Stomach (tissue), 9 donors: Measurements from ENCODE around the gene FAM9C. TPM values are rescaled to one million over a fixed set of nuclear protein-coding genes. Genes with fewer than 3 reads are reported as not detected.

Experiments
- DNase-seq, 2 donors: peaks; one replicate each; pipeline versions ENCODE4 v3.0.0 to v3.0.0-alpha.2; 2013 to 2019
- H3K27ac ChIP-seq, 5 donors: fragments of 200-600 bp in 4 of 5; sonication (generic) in 4 of 5; one replicate each; pipeline ENCODE4 v1.5.1; 2013 to 2019; ENCODE audit warnings: mild to moderate bottlenecking in 1 of 5, moderate library complexity in 1 of 5
- H3K27me3 ChIP-seq, 3 donors: fragments of 200-600 bp; sonication (generic); one replicate each; pipeline ENCODE4 v1.5.1; 2017 to 2019; ENCODE audit warnings: mixed run types in 1 of 3
- H3K36me3 ChIP-seq, 4 donors: fragments of 200-600 bp; sonication (generic); 1 replicate in 3 of 4; 2 replicates in 1 of 4; pipeline ENCODE4 v1.5.1; 2016 to 2019
- H3K4me1 ChIP-seq, 4 donors: fragments of 200-600 bp; sonication (generic); one replicate each; pipeline ENCODE4 v1.5.1; 2016 to 2019
- H3K4me3 ChIP-seq, 4 donors: fragments of 200-600 bp; sonication (generic) in 3 of 4; one replicate each; pipeline ENCODE4 v1.5.1; 2016 to 2019; ENCODE audit warnings: mild to moderate bottlenecking in 1 of 4
- H3K9me3 ChIP-seq, 4 donors: fragments of 200-600 bp; sonication (generic); one replicate each; pipeline ENCODE4 v1.5.1; 2016 to 2019
- EP300 ChIP-seq: sonication (generic); formaldehyde crosslinking; IDR thresholded peaks from one replicate; pipeline ENCODE4 v1.6.1; 2017; ENCODE audit warnings: antibody characterized with exemption
- POLR2A ChIP-seq, 4 donors: fragments of 450-650 bp; IDR thresholded peaks; one replicate each; pipeline ENCODE4 v1.6.1; 2016; ENCODE audit warnings: antibody characterized with exemption in 4 of 4, control low read depth in 2 of 4, mild to moderate bottlenecking in 1 of 4, moderate library complexity in 1 of 4
- POLR2AphosphoS5 ChIP-seq, 3 donors: sonication (generic); formaldehyde crosslinking; IDR thresholded peaks; one replicate each; pipeline ENCODE4 v1.6.1; 2016; ENCODE audit warnings: antibody characterized with exemption in 3 of 3
- WGBS, 5 donors: extraction: QIAGEN DNeasy Blood & Tissue Kit in 3 of 5; methylation state at CpG; one replicate each; pipeline versions ENCODE4 v1.1.5 to v1.1.7; 2013 to 2018; 5-methylcytosine and 5-hydroxymethylcytosine counted together
- intact Hi-C: fragments of 100-400 bp; cut with DNase I; formaldehyde crosslinking; loops from one replicate; pipeline ENCODE4 v1.15.1; 2023; ENCODE audit warnings: low total_unique reads
- polyA plus RNA-seq, 3 donors: library from polyadenylated mRNA; stranded (reverse); fragments of 200-250 nt; gene quantifications; one replicate each; pipeline ENCODE4 v1.2.3, GENCODE V29; 2013
- total RNA-seq, 5 donors: library from RNA; depleted of rRNA; stranded (reverse); fragments of >200 nt; gene quantifications; one replicate each; pipeline versions ENCODE4 v1.1.0 to v1.2.3, GENCODE V29; 2014 to 2016
- TF ChIP-seq, protein P1 (sequence below), 7 experiments: fragments of 450-650 bp in 4 of 7; fragments of 200-600 bp in 3 of 7; sonication (generic) in 3 of 7; IDR thresholded peaks; one replicate each; pipeline ENCODE4 v1.5.1; 2016 to 2019; ENCODE audit warnings: antibody characterized with exemption in 7 of 7, control low read depth in 2 of 7, mild to moderate bottlenecking in 1 of 7
- donor health status: healthy with polysubstance abuse.
- donor health status: Bipolar disorder and iron deficiency.
- donor health status: healthy.

Gene FAM9C
- total and polyA plus RNA-seq, 8 donors, result 0.18 to 0.31 TPM; not detected in 6

DNA sequence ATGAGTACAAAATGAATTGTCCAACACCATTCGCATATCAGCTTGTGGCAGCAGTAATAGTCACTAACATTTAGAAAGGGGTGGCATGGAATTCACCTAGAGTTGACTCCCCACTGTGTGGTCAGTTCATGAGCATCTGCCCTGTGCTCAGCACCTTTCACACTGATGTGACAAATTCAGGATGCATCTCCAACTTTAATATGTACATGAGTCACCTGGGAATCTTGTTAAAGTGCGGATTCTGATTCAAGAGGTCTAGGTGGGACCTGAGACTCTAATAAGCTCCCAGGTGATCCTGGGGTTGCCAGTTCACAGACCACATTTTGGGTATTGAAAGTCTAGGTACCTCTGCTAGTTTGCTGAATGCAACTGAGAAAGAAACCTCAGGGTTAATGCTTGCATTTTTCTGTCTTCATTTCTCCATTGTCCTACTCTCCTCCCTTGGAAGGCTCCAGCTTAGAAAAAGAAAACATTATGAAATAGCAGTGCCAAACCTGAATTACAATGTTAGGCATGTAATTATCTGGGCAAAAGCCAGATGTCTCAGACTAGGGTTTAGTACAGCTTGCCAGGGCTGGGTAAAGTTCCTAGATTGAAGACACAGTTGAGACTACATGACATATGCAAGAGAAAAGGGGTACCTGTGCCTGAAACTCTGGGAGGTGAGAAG lies 36.8 kb downstream of the FAM9C start:
- WGBS, 5 donors, result 83 to 92% (median 86%) methylated on average over 2 of the region's 2 CpGs
- H3K27me3 ChIP-seq, result no peaks in the 10 kb centered on the region
- DNase-seq, result no peak
- H3K27ac ChIP-seq, result peak overlapping the region in 4 of 5 donors; percentile 31 to 61 (median 56)
- intact Hi-C loops, result no loop called here
- no peak overlapping the region for H3K4me3 ChIP-seq
- no peaks in the 10 kb centered on the region for H3K36me3 ChIP-seq
- TF ChIP-seq POLR2A (IDR thresholded peaks at IDR 0.05) (no peak), EP300 (no peak), POLR2AphosphoS5 (IDR thresholded peaks at IDR 0.05) (no peak)
- TF ChIP-seq, protein P1, sequence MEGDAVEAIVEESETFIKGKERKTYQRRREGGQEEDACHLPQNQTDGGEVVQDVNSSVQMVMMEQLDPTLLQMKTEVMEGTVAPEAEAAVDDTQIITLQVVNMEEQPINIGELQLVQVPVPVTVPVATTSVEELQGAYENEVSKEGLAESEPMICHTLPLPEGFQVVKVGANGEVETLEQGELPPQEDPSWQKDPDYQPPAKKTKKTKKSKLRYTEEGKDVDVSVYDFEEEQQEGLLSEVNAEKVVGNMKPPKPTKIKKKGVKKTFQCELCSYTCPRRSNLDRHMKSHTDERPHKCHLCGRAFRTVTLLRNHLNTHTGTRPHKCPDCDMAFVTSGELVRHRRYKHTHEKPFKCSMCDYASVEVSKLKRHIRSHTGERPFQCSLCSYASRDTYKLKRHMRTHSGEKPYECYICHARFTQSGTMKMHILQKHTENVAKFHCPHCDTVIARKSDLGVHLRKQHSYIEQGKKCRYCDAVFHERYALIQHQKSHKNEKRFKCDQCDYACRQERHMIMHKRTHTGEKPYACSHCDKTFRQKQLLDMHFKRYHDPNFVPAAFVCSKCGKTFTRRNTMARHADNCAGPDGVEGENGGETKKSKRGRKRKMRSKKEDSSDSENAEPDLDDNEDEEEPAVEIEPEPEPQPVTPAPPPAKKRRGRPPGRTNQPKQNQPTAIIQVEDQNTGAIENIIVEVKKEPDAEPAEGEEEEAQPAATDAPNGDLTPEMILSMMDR (IDR thresholded peaks at IDR 0.05), result no peak
- H3K9me3 ChIP-seq, result no peaks in the 10 kb centered on the region
- H3K4me1 ChIP-seq, result peaks cover 0 to 48% (median 26%) of the 10 kb centered on the region in 4 donors

DNA sequence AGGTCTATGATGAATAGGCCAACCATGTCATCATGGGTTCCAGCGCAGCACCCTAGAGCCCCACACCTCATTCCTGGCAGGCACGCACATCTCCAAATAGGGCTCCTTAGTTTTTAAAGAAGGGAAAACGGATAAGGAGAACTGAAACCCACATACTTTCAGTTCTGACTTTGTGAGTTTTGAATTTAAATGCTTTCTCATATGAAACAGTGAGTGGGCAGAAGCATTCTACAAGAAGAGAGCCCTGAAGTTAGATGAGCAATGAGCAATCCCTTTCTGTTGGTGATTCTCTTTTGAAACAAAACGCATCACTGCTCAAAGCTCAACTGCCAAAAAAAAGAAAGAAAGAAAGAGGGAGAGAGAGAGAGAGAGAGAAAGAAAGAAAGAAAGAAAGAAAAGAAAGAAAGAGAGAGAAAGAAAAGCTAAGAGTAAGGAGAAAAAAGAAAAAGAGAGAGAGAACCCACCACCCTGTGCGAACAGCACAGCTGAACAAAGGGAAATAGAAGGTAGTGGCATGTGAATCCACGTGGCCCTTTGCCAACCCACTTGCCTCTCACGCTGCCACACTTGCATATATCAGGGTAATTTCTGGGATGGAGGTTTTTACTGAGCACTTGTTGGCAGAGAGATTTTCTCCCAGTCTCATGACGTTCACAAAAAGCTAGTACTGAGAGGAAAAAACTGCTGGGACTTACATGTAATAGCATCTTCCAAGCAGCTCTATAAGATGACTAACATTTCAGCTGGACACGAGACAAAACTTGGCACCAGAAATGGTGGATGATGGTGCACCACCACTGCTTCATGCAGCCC lies 38.6 kb downstream of the FAM9C start:
- Histone ChIP-seq H3K27ac (peak overlapping the region in 3 of 5 donors; percentile 5 to 56 (median 55)), H3K36me3 (no peaks in the 10 kb centered on the region), H3K4me3 (no peak overlapping the region), H3K4me1 (peaks cover 0 to 59% (median 30%) of the 10 kb centered on the region in 4 donors), H3K27me3 (no peaks in the 10 kb centered on the region), H3K9me3 (no peaks in the 10 kb centered on the region)
- intact Hi-C loops, result no loop called here
- TF ChIP-seq POLR2AphosphoS5 (IDR thresholded peaks at IDR 0.05) (no peak), POLR2A (IDR thresholded peaks at IDR 0.05) (no peak), EP300 (no peak)
- TF ChIP-seq, protein P1 (IDR thresholded peaks at IDR 0.05), result no peak
- 31 to 54% (median 36%) methylated on average over 8 to 9 of the region's 9 CpGs for WGBS, 5 donors
- DNase-seq, result peak in 1 of 2 donors; percentile 54

DNA sequence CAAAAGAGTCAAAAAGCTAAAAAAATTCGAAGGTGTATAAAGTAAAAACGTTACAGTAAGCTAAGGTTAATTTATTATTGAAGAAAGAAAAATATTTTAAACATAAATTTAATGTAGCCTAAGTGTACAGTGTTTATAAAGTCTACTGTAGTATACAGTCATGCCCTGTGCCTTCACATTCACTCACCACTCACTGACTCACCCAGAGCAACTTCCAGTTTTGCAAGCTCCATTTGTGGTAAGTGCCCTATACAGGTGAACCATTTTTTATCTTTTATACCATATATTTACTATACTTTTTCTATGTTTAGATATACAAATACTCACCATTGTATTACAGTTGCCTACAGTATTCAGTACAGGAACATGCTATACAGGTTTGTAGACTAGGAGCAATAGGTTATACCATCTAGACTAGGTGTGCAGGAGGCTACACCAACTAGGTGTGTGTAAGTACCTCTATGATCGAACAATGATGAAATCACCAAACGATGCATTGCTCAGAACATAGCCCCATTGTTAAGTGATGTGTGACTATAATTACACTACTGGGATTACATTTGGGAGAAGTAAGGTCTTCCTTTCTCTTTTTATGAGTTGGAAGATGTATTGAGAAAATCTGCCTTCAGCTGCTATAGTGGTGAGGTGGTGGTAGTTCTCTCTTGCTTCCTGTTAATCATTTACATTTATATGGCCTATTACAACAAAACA lies 42.3 kb downstream of the FAM9C start:
- intact Hi-C loops, result no loop called here
- DNase-seq, result no peak
- H3K36me3 ChIP-seq, result no peaks in the 10 kb centered on the region
- TF ChIP-seq, protein P1 (IDR thresholded peaks at IDR 0.05), result peak in 1 of 7 experiments; percentile 5
- no peak for TF ChIP-seq POLR2AphosphoS5 (IDR thresholded peaks at IDR 0.05)
- no peaks in the 10 kb centered on the region for H3K9me3 ChIP-seq
- H3K27me3 ChIP-seq, result no peaks in the 10 kb centered on the region
- WGBS, 5 donors, result 49 to 69% (median 54%) methylated on average over 4 of the region's 4 CpGs
- peaks cover 0 to 61% (median 36%) of the 10 kb centered on the region in 4 donors for H3K4me1 ChIP-seq
- peak overlapping the region in 3 of 5 donors; percentile 17 to 79 (median 77) for H3K27ac ChIP-seq
- no peak overlapping the region for H3K4me3 ChIP-seq

DNA sequence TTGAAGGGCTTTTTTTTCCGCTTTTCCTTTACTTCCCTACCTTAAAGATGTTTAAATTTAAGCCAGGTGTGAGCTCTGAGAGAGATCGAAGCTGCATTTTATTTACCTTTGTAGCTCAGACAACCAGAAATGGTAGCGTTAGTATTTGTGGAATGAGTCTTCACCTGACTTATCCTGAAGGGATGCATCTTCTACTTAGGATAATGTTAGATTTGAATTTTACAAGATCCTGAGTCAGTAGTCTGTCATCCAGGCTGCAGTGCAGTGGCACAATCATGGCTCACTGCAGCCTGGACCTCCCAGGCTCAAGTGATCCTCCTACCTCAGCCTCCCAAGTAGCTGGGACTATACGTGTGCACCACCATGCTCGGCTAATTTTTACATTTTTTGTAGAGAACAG lies 43.3 kb downstream of the FAM9C start:
- Histone ChIP-seq H3K4me1 (peaks cover 0 to 53% (median 30%) of the 10 kb centered on the region in 4 donors), H3K36me3 (no peaks in the 10 kb centered on the region), H3K27ac (peak overlapping the region in 3 of 5 donors; percentile 77 to 79 (median 77)), H3K4me3 (no peak overlapping the region), H3K9me3 (no peaks in the 10 kb centered on the region), H3K27me3 (no peaks in the 10 kb centered on the region)
- no peak for TF ChIP-seq POLR2A (IDR thresholded peaks at IDR 0.05)
- TF ChIP-seq, protein P1 (IDR thresholded peaks at IDR 0.05), result no peak
- no peak for TF ChIP-seq EP300
- no peak for TF ChIP-seq POLR2AphosphoS5 (IDR thresholded peaks at IDR 0.05)
- intact Hi-C loops, result no loop called here
- DNase-seq, result no peak
- 91 to 97% (median 94%) methylated on average over 5 of the region's 5 CpGs for WGBS, 5 donors
